Neuronal stem cell (in vitro differentiated cells): Measurements from ENCODE around the gene DELE1.

Experiments
- DNase-seq: peaks from one replicate; pipeline ENCODE4 v3.0.0-alpha.2; 2013; ENCODE audit warnings: low spot score
- H2AFZ ChIP-seq: one replicate; pipeline ENCODE4 v1.6.1; 2013; ENCODE audit warnings: mild to moderate bottlenecking, low read length, inconsistent platforms
- H2AK5ac ChIP-seq: 2 replicates; pipeline ENCODE4 v1.6.1; 2013; ENCODE audit warnings: low read depth, mild to moderate bottlenecking, inconsistent platforms, low read length, moderate library complexity, mixed read lengths
- H2BK120ac ChIP-seq: 2 replicates; pipeline ENCODE4 v1.6.1; 2013; ENCODE audit warnings: low read depth, mild to moderate bottlenecking, inconsistent platforms, low read length, moderate library complexity, mixed read lengths
- H2BK12ac ChIP-seq: one replicate; pipeline ENCODE4 v1.6.1; 2013; ENCODE audit warnings: low read length, inconsistent platforms
- H2BK15ac ChIP-seq: 2 replicates; pipeline ENCODE4 v1.6.1; 2013; ENCODE audit warnings: mild to moderate bottlenecking, low read length, inconsistent platforms, mixed read lengths
- H2BK5ac ChIP-seq: one replicate; pipeline ENCODE4 v1.6.1; 2013; ENCODE audit warnings: inconsistent platforms, mild to moderate bottlenecking, low read length, moderate library complexity
- H3K14ac ChIP-seq: one replicate; pipeline ENCODE4 v1.6.1; 2013; ENCODE audit warnings: low read length, inconsistent platforms
- H3K18ac ChIP-seq: 2 replicates; pipeline ENCODE4 v1.6.1; 2013; ENCODE audit warnings: low read length, inconsistent platforms
- H3K23ac ChIP-seq: 2 replicates; pipeline ENCODE4 v1.6.1; 2013; ENCODE audit warnings: low read depth, mild to moderate bottlenecking, mixed read lengths, low read length, inconsistent platforms; ENCODE audit not compliant: poor library complexity
- H3K27ac ChIP-seq: replicated peaks from 3 replicates; pipeline ENCODE4 v1.5.1; 2013; ENCODE audit warnings: low read length, inconsistent platforms
- H3K27me3 ChIP-seq, 3 experiments: 2 replicates each; pipeline ENCODE4 v1.6.1; 2013; ENCODE audit warnings: low read length in 3 of 3, mild to moderate bottlenecking in 2 of 3, inconsistent platforms in 1 of 3, low read depth in 1 of 3, mixed read lengths in 1 of 3, moderate library complexity in 1 of 3; ENCODE audit not compliant: control insufficient read depth in 3 of 3, insufficient read depth in 3 of 3
- H3K36me3 ChIP-seq, 2 donors: replicated peaks in 1 of 2; 2 replicates each; pipeline ENCODE4 v1.6.1; 2013; ENCODE audit warnings: low read length in 2 of 2; ENCODE audit not compliant: control insufficient read depth in 2 of 2, insufficient read depth in 2 of 2
- H3K4ac ChIP-seq: 2 replicates; pipeline ENCODE4 v1.6.1; 2013; ENCODE audit warnings: inconsistent platforms, mild to moderate bottlenecking, low read length, moderate library complexity
- H3K4me1 ChIP-seq, 2 donors: 1 replicate in 1 of 2; 2 replicates in 1 of 2; pipeline ENCODE4 v1.6.1; 2013; ENCODE audit warnings: low read length in 2 of 2, low read depth in 1 of 2; ENCODE audit not compliant: control insufficient read depth in 2 of 2, insufficient read depth in 1 of 2
- H3K4me2 ChIP-seq: one replicate; pipeline ENCODE4 v1.6.1; 2013; ENCODE audit warnings: mild to moderate bottlenecking, low read length, inconsistent platforms; ENCODE audit not compliant: insufficient read depth, poor library complexity, severe bottlenecking
- H3K4me3 ChIP-seq, 2 donors: 2 replicates each; pipeline ENCODE4 v1.5.1; 2013; ENCODE audit warnings: low read length in 2 of 2, mild to moderate bottlenecking in 2 of 2, inconsistent platforms in 1 of 2, moderate library complexity in 1 of 2
- H3K79me1 ChIP-seq: one replicate; pipeline ENCODE4 v1.6.1; 2013; ENCODE audit warnings: low read depth, mild to moderate bottlenecking, inconsistent platforms, low read length, moderate library complexity
- H3K9ac ChIP-seq: one replicate; pipeline ENCODE4 v1.6.1; 2013; ENCODE audit warnings: mild to moderate bottlenecking, low read depth, low read length, inconsistent platforms; ENCODE audit not compliant: poor library complexity
- H3K9me3 ChIP-seq, 2 donors: replicated peaks in 1 of 2; 2 replicates each; pipeline versions ENCODE3 to v1.6.1; 2013; ENCODE audit warnings: low read length in 2 of 2, mild to moderate bottlenecking in 2 of 2, inconsistent platforms in 1 of 2, low read depth in 1 of 2, mixed read lengths in 1 of 2, moderate library complexity in 1 of 2; ENCODE audit not compliant: control insufficient read depth in 2 of 2, insufficient read depth in 1 of 2
- H4K8ac ChIP-seq: one replicate; pipeline ENCODE4 v1.6.1; 2013; ENCODE audit warnings: low read depth, mild to moderate bottlenecking, inconsistent platforms, low read length, moderate library complexity
- H4K91ac ChIP-seq: one replicate; pipeline ENCODE4 v1.6.1; 2013; ENCODE audit warnings: low read length, low read depth, mild to moderate bottlenecking, inconsistent platforms; ENCODE audit not compliant: poor library complexity
- WGBS, 2 donors: extraction: QIAGEN DNeasy Blood & Tissue Kit; methylation state at CpG; one replicate each; pipeline ENCODE4 v1.1.7; 2013; ENCODE audit warnings: missing lambda C conversion rate in 2 of 2, mixed read lengths in 1 of 2; ENCODE audit not compliant: insufficient read length in 2 of 2, insufficient replicate concordance in 1 of 2; ENCODE audit errors: extremely low coverage in 2 of 2; 5-methylcytosine and 5-hydroxymethylcytosine counted together

The DELE1 gene

DNA sequence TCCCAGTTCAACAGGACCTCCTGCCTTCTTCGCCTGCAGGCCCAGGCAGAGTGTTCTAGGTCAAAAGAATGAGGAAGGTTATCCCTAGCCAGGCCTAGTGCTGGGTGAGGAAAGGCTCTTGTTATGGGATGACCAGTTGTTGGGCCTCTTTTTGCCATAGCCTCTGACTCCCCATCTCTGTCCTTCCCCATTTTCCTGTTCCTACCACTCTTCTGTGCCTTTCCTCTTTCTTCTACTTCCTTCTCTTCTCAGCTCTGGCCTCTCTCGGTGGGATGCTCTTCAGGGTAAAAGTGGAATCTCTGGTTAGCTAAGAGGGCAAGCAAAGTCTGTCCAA is 44.3 kb upstream of the DELE1 start:
- H2BK5ac ChIP-seq: no peak overlapping the region
- no peak overlapping the region for H3K9ac ChIP-seq
- H2AK5ac ChIP-seq: peak overlapping the region; percentile 53
- H2AFZ ChIP-seq: peak overlapping the region; percentile 3
- peaks cover 12% of the 10 kb centered on the region for H3K79me1 ChIP-seq
- H4K8ac ChIP-seq: no peak overlapping the region
- no peak overlapping the region for H3K14ac ChIP-seq
- no peak overlapping the region for H3K27ac ChIP-seq
- no peak overlapping the region for H3K4me2 ChIP-seq
- H2BK12ac ChIP-seq: no peak overlapping the region
- H3K23ac ChIP-seq: no peak overlapping the region
- no peak overlapping the region for H3K18ac ChIP-seq
- no peak for DNase-seq
- H3K27me3 ChIP-seq: peaks cover 0 to 9% (median 0%) of the 10 kb centered on the region in 3 experiments
- no peak overlapping the region for H4K91ac ChIP-seq
- peaks cover 46 to 57% of the 10 kb centered on the region in 2 donors for H3K4me1 ChIP-seq
- WGBS, 2 donors: no CpG with 5 or more reads among the region's 2 CpGs
- H2BK15ac ChIP-seq: no peak overlapping the region
- no peaks in the 10 kb centered on the region for H3K36me3 ChIP-seq
- no peak overlapping the region for H3K4ac ChIP-seq
- H3K4me3 ChIP-seq: no peak overlapping the region
- no peak overlapping the region for H2BK120ac ChIP-seq
- H3K9me3 ChIP-seq: no peaks in the 10 kb centered on the region

DNA sequence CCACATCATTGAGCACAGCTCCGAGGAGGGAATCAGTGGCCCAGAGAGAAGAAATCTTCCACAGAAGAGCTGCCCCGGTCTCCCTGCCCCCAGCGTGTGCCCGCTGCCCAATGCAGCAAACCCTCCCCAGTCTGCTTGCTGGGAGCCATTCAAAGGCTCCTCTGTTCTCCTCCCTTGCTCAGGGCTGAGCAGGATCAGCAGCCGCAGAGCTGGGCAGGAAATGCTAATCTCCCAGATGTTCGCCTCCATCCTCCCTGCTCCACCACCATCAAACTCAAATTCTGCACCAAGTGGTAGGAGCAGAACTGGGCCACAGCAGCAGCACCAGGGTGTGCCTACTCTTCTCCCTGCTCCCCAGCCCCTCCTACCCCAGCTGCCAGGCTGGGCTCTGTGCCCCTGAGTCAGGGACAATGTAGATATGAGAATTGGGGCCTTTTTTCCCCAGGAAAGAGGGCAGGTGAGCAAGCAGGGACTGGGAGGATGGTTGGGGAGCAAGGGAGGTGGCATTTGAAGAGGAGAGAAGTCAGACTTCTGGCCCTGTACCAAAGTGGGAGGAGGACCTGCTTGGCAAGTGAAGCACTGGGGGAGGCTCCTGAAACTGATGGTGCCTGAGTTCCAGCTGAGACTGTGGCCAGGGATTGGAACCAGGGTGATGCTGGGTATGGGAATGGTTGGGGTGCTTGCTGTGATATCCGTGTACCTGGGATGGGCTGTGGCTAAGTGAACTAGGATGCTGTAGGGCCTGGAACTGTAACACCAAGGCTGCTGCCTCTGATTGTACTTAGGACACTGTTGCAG is 43.5 kb upstream of the DELE1 start:
- Histone ChIP-seq H3K36me3 (no peaks in the 10 kb centered on the region), H3K4me1 (peaks cover 41 to 55% of the 10 kb centered on the region in 2 donors), H2AFZ (peak overlapping the region; percentile 3), H3K18ac (peak overlapping the region; percentile 7), H2AK5ac (peak overlapping the region; percentile 53), H3K79me1 (peaks cover 12% of the 10 kb centered on the region), H3K27ac (no peak overlapping the region), H3K9ac (no peak overlapping the region), H3K4me3 (no peak overlapping the region), H2BK5ac (no peak overlapping the region), H3K27me3 (peaks cover 0 to 9% (median 0%) of the 10 kb centered on the region in 3 experiments), H2BK120ac (no peak overlapping the region), H2BK15ac (peak overlapping the region; percentile 35), H3K4ac (no peak overlapping the region), H4K91ac (no peak overlapping the region), H3K23ac (no peak overlapping the region), H2BK12ac (no peak overlapping the region), H4K8ac (no peak overlapping the region), H3K9me3 (no peaks in the 10 kb centered on the region), H3K14ac (no peak overlapping the region), H3K4me2 (no peak overlapping the region)
- no peak for DNase-seq
- no CpG with 5 or more reads among the region's 7 CpGs for WGBS, 2 donors

GRCh38 chr5:141880961-141881801 is 42.5 kb upstream of the DELE1 start:
- H3K36me3 ChIP-seq: no peaks in the 10 kb centered on the region
- H2BK5ac ChIP-seq: no peak overlapping the region
- H3K4me1 ChIP-seq: peaks cover 39 to 54% of the 10 kb centered on the region in 2 donors
- no peaks in the 10 kb centered on the region for H3K9me3 ChIP-seq
- H3K27me3 ChIP-seq: peaks cover 0 to 9% (median 0%) of the 10 kb centered on the region in 3 experiments
- no peak overlapping the region for H2BK15ac ChIP-seq
- H2AK5ac ChIP-seq: no peak overlapping the region
- H3K4me2 ChIP-seq: no peak overlapping the region
- no peak overlapping the region for H4K8ac ChIP-seq
- no peak overlapping the region for H4K91ac ChIP-seq
- no peak overlapping the region for H3K18ac ChIP-seq
- no peak overlapping the region for H3K4ac ChIP-seq
- no CpG with 5 or more reads among the region's 8 CpGs for WGBS, 2 donors
- H3K4me3 ChIP-seq: peak overlapping the region in 1 of 2 donors; percentile 13
- no peak overlapping the region for H2BK120ac ChIP-seq
- H3K79me1 ChIP-seq: peaks cover 12% of the 10 kb centered on the region
- H3K14ac ChIP-seq: no peak overlapping the region
- no peak overlapping the region for H3K9ac ChIP-seq
- no peak overlapping the region for H3K23ac ChIP-seq
- no peak overlapping the region for H3K27ac ChIP-seq
- peak overlapping the region; percentile 14 for H2AFZ ChIP-seq
- no peak for DNase-seq
- H2BK12ac ChIP-seq: no peak overlapping the region

DNA sequence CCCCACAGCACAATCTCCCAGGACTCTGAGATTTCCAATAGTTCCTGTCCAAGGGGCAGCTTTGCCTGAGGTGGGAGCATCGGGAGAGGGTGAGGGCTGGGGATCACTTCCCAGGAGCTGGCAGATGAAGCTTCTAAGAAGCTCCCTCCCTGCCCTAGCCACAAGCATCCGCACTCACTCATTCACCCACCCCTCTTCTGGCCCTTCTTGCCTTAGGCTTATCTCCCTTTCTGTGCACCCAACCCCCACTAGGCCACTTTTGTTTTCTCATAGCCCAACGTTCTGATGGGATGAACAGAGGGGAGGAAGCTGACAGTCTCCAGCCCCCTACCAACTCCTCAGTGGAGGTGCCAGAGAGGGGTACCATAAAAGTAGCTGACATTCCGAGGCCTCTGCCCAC is 41.8 kb upstream of the DELE1 start:
- H3K14ac ChIP-seq: no peak overlapping the region
- no peak overlapping the region for H4K8ac ChIP-seq
- H2AK5ac ChIP-seq: no peak overlapping the region
- H2BK5ac ChIP-seq: no peak overlapping the region
- H3K27me3 ChIP-seq: peaks cover 0 to 9% (median 0%) of the 10 kb centered on the region in 3 experiments
- H2BK15ac ChIP-seq: no peak overlapping the region
- no peak for DNase-seq
- no peaks in the 10 kb centered on the region for H3K36me3 ChIP-seq
- no peak overlapping the region for H3K4me2 ChIP-seq
- no peak overlapping the region for H3K23ac ChIP-seq
- peak overlapping the region; percentile 14 for H2AFZ ChIP-seq
- peaks cover 39 to 51% of the 10 kb centered on the region in 2 donors for H3K4me1 ChIP-seq
- no CpG with 5 or more reads among the region's 4 CpGs for WGBS, 2 donors
- no peak overlapping the region for H3K18ac ChIP-seq
- H2BK12ac ChIP-seq: no peak overlapping the region
- H3K79me1 ChIP-seq: peaks cover 9% of the 10 kb centered on the region
- H3K9me3 ChIP-seq: no peaks in the 10 kb centered on the region
- H3K4me3 ChIP-seq: peak overlapping the region in 1 of 2 donors; percentile 13
- no peak overlapping the region for H3K27ac ChIP-seq
- no peak overlapping the region for H4K91ac ChIP-seq
- H2BK120ac ChIP-seq: no peak overlapping the region
- H3K9ac ChIP-seq: no peak overlapping the region
- no peak overlapping the region for H3K4ac ChIP-seq
